ENCODE data around the gene MLXIPL. TPM values are rescaled to one million over a fixed set of nuclear protein-coding genes. Genes with fewer than 3 reads are reported as not detected.

Gene MLXIPL
- total RNA-seq, 4 donors from 2014 or later: 37.3 to 217 (median 54.5) TPM

GRCh38 chr7:73649576-73649975 is 25.3 kb upstream of the MLXIPL start:
- ATAC-seq (ENCODE audit: low FRiP score) (no peak), DNase-seq (ENCODE audit: low spot score) (no peak)
- TF ChIP-seq, protein P1, sequence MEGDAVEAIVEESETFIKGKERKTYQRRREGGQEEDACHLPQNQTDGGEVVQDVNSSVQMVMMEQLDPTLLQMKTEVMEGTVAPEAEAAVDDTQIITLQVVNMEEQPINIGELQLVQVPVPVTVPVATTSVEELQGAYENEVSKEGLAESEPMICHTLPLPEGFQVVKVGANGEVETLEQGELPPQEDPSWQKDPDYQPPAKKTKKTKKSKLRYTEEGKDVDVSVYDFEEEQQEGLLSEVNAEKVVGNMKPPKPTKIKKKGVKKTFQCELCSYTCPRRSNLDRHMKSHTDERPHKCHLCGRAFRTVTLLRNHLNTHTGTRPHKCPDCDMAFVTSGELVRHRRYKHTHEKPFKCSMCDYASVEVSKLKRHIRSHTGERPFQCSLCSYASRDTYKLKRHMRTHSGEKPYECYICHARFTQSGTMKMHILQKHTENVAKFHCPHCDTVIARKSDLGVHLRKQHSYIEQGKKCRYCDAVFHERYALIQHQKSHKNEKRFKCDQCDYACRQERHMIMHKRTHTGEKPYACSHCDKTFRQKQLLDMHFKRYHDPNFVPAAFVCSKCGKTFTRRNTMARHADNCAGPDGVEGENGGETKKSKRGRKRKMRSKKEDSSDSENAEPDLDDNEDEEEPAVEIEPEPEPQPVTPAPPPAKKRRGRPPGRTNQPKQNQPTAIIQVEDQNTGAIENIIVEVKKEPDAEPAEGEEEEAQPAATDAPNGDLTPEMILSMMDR (IDR thresholded peaks at IDR 0.05): no peak

- DNase-seq (ENCODE audit: low spot score) (no peak), ATAC-seq (ENCODE audit: low FRiP score) (no peak)
- TF ChIP-seq, protein P1 (IDR thresholded peaks at IDR 0.05): no peak
Measured at GRCh38 chr7:73648593-73649332, 24.4 kb upstream of the MLXIPL start.

DNA sequence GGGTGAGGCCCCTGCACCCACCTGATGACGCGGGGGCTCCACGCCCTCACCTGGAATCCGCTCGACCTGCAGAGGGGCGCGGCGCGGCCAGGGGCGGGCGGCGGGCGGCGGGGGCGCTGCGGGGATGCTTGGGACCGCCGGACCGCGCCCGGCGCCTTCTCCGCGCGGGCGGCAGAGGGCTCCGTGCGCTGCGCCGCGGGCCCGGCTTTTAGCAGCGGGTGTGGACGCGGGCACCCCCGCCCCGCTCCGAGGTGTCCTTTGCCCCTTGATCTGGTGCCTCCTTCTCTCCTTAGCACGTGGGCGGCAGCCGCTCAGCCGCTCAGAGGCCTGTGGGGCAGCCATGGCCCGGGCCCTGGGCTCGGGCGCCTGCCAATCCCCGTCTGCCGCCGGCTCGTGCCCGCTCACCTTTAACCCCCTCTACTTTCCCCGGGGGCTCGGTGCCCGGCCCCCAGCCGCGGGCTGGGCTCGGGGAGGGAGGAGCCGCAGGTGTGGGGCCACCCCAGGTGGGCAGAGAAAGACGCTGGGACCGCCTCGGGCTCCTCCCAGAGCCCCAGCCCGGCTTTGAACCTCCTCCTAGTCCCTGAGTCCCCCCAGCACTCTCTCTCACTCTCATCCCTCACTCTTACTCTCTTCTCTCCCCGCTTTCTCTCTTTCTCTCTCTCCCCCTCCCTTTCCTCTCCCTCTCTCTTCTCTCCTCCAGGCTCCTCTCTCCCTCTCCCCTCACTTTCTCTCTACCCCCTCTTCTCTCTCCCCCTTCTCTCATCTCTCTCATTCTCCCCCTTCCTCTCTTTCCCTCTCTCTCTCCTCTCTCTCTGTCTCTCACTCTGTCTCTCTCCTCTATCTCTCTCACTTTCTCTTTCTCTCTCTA is 23.6 kb upstream of the MLXIPL start:
- TF ChIP-seq, protein P1 (IDR thresholded peaks at IDR 0.05): no peak
- peak; percentile 65 for ATAC-seq (ENCODE audit: low FRiP score)
- no peak for DNase-seq (ENCODE audit: low spot score)

GRCh38 chr7:73646785-73647724 is 22.7 kb upstream of the MLXIPL start:
- ATAC-seq (ENCODE audit: low FRiP score) (no peak), DNase-seq (ENCODE audit: low spot score) (no peak)
- TF ChIP-seq, protein P1 (IDR thresholded peaks at IDR 0.05): no peak

- DNase-seq (ENCODE audit: low spot score) (no peak), ATAC-seq (ENCODE audit: low FRiP score) (no peak)
- TF ChIP-seq, protein P1 (IDR thresholded peaks at IDR 0.05): no peak
Measured at GRCh38 chr7:73645643-73646174, 21.4 kb upstream of the MLXIPL start.

DNA sequence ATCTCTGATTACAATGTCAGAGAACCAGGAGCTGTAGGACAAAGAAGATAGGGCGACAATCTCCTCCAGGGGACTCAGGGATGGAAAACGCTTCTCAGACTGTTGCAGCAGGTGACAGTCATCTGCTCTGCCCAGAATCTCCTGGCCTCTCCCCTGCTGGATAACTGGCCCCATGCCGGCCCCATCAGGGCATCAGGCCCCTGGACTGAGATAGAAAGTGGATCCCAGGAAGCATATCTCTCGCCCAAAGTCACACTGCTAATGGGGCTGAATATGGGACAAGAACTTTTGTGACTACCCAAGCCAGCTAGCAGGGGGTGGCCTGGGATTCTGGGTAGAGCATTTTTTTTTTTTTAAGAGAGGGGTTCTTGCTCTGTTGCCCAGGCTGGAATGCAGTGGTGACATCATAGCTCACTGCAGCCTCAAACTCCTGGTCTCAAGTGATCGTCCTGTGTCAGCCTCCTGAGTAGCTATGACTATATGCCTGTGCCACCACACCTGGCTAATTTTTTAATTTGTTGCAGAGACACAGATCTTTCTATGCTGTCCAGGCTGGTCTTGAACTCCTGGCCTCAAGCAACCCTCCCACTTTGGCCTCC is 20.5 kb upstream of the MLXIPL start:
- TF ChIP-seq, protein P1 (IDR thresholded peaks at IDR 0.05): no peak
- ATAC-seq (ENCODE audit: low FRiP score) (no peak), DNase-seq (ENCODE audit: low spot score) (no peak)
